Stomach (tissue), 4 donors: Measurements from ENCODE around the gene HS6ST3.

Experiments
- EP300 ChIP-seq: sonication (generic); formaldehyde crosslinking; IDR thresholded peaks from one replicate; pipeline ENCODE4 v1.6.1; 2017; ENCODE audit warnings: antibody characterized with exemption
- POLR2A ChIP-seq, 4 donors: fragments of 450-650 bp; IDR thresholded peaks; one replicate each; pipeline ENCODE4 v1.6.1; 2016; ENCODE audit warnings: antibody characterized with exemption in 4 of 4, control low read depth in 2 of 4, mild to moderate bottlenecking in 1 of 4, moderate library complexity in 1 of 4
- POLR2AphosphoS5 ChIP-seq, 3 donors: sonication (generic); formaldehyde crosslinking; IDR thresholded peaks; one replicate each; pipeline ENCODE4 v1.6.1; 2016; ENCODE audit warnings: antibody characterized with exemption in 3 of 3
- TF ChIP-seq, protein P1 (sequence below), 7 experiments: fragments of 450-650 bp in 4 of 7; fragments of 200-600 bp in 3 of 7; sonication (generic) in 3 of 7; IDR thresholded peaks; one replicate each; pipeline ENCODE4 v1.5.1; 2016 to 2019; ENCODE audit warnings: antibody characterized with exemption in 7 of 7, control low read depth in 2 of 7, mild to moderate bottlenecking in 1 of 7

DNA sequence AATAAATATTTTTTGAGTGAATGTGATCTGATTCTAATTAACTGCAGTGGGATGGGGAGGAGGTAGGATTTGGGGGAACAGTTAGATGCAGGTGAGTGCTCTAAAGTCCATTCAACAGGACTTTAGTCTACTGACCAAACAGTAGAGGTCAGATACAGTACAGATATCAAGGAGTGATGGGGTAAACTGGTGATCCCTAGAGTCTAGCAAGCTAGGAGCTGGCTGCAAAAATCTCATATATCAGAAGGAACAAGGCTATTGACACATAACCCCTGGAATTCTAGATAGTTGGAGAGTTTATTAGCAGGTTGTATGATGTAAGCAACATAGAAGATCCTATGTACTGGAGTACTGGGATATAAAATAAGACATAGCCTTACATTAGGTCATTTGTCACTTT is 131.6 kb downstream of the HS6ST3 start:
- TF ChIP-seq POLR2AphosphoS5 (IDR thresholded peaks at IDR 0.05) (no peak), POLR2A (IDR thresholded peaks at IDR 0.05) (no peak), EP300 (no peak)
- TF ChIP-seq, protein P1, sequence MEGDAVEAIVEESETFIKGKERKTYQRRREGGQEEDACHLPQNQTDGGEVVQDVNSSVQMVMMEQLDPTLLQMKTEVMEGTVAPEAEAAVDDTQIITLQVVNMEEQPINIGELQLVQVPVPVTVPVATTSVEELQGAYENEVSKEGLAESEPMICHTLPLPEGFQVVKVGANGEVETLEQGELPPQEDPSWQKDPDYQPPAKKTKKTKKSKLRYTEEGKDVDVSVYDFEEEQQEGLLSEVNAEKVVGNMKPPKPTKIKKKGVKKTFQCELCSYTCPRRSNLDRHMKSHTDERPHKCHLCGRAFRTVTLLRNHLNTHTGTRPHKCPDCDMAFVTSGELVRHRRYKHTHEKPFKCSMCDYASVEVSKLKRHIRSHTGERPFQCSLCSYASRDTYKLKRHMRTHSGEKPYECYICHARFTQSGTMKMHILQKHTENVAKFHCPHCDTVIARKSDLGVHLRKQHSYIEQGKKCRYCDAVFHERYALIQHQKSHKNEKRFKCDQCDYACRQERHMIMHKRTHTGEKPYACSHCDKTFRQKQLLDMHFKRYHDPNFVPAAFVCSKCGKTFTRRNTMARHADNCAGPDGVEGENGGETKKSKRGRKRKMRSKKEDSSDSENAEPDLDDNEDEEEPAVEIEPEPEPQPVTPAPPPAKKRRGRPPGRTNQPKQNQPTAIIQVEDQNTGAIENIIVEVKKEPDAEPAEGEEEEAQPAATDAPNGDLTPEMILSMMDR (IDR thresholded peaks at IDR 0.05), result no peak
